Ureter (tissue), 1 donor: Measurements from ENCODE around the gene ANXA7. TPM values are rescaled to one million over a fixed set of nuclear protein-coding genes. Genes with fewer than 3 reads are reported as not detected.
A peak's percentile ranks its signal among the peaks of the same experiment; 100 is the strongest.

Experiments used
- DNase-seq: peaks from one replicate; pipeline ENCODE4 v3.0.0-alpha.2; 2020; ENCODE audit warnings: low spot score
- total RNA-seq: library from RNA; stranded (reverse); gene quantifications from one replicate; pipeline ENCODE4 v1.2.4, GENCODE V29; 2023
- donor health status: DM: yes; HTN: yes; CAD: no.

The ANXA7 gene
- 144 TPM for total RNA-seq

- DNase-seq: peak; percentile 94
Observed at GRCh38 chr10:73413528-73414229, at the start of gene ANXA7. Gene ANXA7, minus strand, starts transcription at chr10:73414058. Its CDS starts 13,202 bp downstream, at chr10:73400856.

- DNase-seq: no peak
Observed at GRCh38 chr10:73460897-73461296, 47.0 kb upstream of the ANXA7 start.

GRCh38 chr10:73459683-73460314, 45.9 kb upstream of the ANXA7 start:
- no peak for DNase-seq

DNA sequence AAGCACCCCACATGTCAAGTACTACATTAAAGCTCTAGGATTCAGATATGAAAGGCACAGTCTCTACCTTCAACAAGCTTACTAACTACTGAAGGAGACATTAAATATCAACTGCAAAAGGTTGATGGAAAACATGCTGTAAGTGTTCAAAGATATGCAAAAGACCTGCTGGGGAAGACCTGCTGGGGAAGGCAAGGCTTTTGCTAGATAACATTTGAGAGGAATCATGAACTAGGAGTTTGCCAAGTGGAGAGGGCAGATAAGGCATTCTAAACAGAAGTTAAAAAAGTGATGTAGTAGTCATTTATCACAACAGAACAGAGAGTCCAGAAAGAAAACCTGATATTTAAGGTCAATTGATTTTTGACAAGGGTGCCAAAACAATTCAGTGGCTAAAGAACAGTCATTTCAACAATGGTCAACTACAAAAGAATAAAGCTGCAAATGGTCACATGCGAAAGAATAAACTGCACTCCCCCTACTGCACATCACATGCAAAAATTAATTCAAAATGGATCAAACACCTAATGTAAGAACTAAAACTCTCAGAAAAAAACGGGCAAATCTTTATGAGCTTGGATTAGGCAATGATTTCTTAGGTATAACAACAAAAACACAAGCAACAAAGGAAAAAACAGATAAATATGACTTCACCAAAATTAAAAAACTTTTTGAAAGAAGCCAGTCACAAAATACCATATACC, 42.5 kb upstream of the ANXA7 start:
- no peak for DNase-seq

GRCh38 chr10:73449113-73449512, 35.3 kb upstream of the ANXA7 start:
- DNase-seq: no peak

- DNase-seq: no peak
Observed at GRCh38 chr10:73448384-73448783, 34.5 kb upstream of the ANXA7 start.

DNA sequence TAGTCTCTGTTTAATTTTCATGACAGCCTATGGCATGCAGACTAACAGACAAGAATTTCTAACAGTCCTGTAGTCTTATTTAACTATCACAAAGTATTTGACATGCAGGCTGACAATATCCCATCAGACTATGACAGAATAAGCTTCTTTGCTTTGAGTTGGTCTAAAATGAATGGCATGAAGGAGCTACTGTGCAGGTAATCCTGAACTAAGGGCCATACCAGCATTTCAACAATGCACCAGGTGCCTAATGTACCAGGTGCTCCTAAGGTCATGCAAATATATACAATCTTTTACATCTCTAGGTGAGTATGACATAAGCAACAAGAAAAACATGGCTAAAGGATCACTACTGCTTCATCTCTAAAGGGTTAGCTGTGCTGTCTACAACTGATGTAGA, 33.1 kb upstream of the ANXA7 start:
- DNase-seq: no peak

GRCh38 chr10:73444457-73444856, 30.6 kb upstream of the ANXA7 start:
- DNase-seq: no peak

- DNase-seq: no peak
Observed at GRCh38 chr10:73439605-73440312, 25.9 kb upstream of the ANXA7 start.

GRCh38 chr10:73439055-73439454, 25.2 kb upstream of the ANXA7 start:
- DNase-seq: no peak

DNA sequence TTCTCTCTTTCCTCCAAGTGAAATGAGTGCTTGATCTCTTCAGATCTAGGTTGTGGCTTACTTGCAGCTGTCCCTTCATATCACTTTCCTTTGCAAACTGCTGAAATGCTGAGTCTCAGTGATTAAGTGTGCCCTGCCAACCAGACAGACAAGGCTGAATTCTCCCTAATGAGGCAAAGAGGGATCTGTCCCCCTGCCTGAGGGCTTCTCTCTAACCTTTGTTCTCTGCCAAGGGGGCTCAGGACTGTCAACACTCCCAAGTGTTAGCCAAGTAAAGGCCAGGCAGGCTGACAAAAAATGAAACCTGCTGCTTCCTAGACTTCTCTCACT, 19.6 kb upstream of the ANXA7 start, which contains the start of gene MSS51:
Gene MSS51 (minus strand): TSS at position 24 of the 330 bp plus-strand sequence. CDS start 5,277 bp downstream, outside the sequence.
- DNase-seq: no peak

DNA sequence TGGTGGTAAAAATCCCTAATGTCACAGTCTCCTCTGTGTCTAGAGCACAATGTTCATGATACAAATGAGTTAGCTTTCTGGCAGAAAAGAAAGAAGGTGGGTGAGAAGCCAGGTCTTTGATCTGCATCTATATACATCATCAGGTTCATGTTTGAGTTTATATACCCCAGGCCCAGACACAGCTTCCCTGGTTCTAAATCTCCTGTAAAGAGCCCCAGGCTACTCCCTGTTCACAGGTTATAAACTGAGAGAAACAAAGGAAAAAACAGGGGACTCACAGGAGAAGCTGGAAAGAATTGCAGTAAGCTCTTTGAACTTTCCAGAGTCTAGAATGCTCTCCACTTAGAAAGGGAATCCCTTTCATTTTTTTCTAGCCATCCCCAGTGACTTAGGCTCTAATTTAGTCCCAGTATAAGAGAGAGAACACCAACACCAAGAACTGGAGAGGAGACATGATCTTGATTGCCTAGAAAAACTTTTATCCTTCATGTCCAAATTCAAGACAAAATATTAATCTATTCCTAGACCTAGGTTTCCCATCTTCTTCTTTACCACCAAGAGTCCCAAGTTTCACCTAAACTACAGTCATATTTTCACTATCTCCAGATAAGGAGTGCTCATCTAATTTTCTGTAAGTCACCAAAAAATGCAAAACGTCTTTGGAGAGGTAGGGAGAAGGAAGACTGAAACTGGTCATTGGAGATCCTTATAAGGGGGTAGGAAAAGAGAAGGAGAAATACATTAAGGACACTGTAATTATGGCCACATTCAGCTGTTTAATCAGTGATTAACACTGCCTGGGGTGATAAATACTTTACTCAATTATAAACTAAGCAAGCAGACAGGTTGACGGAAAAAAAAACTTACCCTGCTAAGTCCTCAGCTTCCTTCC, 19.0 kb upstream of the ANXA7 start:
- no peak for DNase-seq

DNA sequence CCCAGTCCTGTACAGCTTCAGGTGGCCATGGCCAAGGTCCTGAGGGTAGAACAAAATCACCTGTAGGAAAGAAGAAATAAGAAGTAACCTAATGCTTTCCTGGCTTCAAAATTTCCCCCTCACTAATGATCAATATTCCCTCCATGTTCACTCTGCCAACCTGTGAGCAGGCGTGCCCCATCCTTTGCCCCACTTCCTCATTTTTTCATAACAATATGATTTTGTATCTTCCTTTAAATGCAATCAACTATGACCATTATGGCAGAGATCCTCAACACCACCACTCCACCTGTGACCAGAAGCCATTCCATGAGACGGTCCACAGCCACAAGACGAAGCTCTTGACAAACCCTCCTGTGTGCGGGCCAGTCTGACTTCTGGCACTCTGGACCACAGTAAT, 12.5 kb upstream of the ANXA7 start:
- DNase-seq: no peak

DNA sequence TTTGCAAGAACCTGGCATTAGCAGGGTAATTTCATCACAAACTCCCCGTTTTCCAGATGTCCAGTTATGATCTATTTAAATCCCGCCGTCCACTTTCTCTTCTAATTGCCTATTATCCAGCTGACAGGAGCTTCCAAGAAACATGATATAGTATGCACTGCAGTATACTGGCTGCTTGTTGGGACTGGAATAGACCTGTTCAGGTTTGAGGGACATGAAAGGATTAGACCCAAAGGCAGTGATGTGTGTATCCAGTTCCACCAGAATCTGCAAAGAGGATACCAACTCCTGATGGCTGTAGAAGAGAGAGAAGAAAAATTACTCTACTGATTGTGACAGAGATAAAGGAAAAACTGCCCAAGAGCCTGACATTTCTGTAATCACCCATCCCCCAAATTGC, 10.6 kb upstream of the ANXA7 start:
- no peak for DNase-seq

DNA sequence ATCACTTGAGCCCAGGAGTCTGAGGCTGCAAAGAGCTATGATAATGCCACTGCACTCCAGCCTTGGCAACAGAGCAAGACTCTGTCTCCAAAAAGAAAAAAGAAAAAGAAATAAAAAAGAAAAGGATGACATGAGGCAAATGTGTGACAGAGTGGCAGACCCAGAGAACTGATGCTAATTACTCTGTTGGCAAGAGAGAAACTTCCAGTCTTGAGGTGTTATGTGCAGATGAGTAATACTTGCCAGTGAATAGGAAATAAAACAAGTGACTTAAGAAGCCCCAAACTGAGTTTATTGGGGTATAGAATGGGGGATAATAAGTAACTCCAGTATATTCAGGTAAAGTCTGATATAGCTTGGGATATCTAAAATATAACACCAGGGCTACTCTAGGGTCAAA, 9.5 kb upstream of the ANXA7 start:
- no peak for DNase-seq

DNA sequence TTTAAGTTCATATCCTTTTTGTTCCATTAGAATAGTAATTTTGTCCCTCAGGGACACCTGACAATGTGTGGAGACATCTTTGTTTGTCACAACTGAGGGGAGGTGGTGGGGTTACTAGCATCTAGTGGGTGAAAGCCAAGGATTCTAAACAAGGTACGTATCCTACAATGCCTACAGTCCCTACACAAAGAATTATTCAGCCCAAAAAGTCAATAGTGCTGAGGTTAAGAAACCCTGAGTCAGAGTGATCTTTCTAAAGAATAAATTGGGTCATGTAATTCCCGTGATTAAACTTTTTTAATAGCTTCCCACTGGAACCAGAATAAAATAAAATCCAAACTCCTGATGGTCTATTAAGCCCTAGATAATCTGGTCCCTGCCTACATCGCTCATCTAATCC, 2.7 kb upstream of the ANXA7 start:
- no peak for DNase-seq

- peak; percentile 51 for DNase-seq
Observed at GRCh38 chr10:73414230-73414945, 530 bp upstream of the ANXA7 start.

DNA sequence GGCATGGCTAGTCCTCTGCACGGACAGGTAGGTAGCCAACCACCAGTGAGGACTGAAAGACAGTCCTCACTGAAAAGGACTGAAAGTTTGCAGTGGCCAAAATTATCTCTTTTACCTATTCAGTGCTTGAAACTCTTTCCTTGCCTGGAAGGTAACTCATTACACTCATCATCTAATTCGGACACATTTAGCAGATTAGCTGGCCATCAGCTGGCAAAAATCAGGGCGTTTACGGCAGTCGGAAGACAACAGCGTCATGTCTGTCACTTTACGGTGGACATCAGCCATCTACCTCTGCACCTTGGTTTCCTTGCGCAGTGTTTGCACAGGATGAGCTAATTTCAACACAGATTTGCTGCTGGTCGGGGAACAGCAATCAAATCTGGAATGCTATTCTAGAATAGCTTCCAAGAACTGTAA, 740 bp downstream of the ANXA7 start:
- peak; percentile 47 for DNase-seq

DNA sequence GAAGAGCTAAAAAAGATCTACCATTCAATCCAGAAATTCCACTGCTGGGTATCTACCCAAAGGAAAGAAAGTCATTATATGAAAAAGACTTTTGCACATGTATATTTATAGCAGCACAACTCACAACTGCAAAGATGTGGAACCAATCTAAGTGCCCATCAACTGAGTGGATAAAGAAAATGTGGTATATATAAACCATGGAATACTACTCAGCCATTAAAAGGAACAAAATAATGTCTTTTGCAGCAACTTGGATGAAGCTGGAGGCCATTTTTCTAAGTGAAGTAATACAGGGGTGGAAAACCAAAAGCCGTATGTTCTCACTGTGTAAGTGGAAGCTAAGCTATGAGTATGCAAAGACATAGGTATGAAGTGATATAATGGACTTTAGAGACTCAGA, 3.0 kb downstream of the ANXA7 start:
- DNase-seq: no peak

DNA sequence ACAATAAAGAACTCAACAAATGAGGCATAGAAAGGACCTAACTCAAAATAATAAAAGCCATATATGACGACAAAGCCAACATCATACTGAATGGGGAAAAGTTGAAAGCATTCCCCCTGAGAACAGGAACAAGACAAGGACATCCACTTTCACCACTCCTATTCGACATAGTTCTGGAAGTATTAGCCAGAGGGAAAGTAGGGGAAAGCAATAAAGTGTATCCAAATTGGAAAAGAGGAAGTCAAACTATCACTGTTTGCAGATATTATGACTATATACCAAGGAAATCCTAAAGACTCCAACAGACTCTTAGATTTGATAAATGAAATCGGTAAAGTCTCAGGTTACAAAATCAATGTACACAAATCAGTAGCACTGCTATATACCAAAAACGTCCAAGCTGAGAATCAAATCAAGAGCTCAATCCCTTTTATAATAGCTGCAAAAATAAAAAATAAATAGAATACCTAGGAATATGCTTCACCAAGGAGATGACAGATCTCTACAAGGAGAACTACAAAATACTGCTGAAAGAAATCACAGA, 4.8 kb downstream of the ANXA7 start:
- DNase-seq: no peak
